UCSD-AML1 (cell line): Measurements from ENCODE around the gene BMP10.
A peak's percentile ranks its signal among the peaks of the same experiment; 100 is the strongest.
"Not testable (repeated sequence)": the region's sequence is repeated elsewhere in the genome, so short reads cannot be mapped to it uniquely, and the experiment has no call there.

Experiments
- DNase-seq: peaks from one replicate; lab custom pipeline; 2025; ENCODE audit not compliant: unreplicated experiment; lab: John Stamatoyannopoulos, UW

The BMP10 gene

DNA sequence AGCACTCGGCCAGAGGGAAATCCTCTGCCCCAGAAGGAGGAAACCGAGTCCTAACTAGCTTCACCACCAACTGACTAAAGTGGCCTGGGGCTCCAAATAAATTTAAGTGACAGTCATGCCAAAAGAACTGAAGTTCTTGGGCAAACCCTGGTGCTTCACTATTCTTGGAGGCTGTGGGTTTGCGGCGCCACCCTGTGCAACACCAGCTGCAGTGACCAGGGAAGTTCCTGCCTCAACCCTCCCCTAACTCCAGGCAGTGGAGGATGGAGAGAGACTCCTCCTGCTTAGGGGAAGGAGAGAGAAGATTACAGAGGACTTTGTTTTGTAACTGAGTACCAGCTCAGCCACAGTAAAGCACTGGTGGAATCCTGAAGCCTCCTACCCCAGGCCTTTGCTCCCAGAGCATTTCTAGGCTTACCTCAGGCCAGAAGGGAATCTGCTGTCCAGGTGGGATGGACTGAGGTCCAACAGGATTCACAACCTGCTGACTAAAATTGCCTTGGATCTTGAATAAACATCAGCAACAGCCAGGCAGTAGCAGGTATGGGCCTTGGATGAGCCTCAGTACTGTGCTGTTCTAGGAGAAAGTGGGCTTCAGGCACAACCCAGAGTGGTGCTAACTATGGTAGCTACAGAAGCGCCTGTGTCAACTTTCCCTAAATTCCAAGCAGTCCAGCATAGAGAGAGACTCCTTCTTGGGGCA, 29.4 kb upstream of the BMP10 start:
- DNase-seq: peak; percentile 20

DNA sequence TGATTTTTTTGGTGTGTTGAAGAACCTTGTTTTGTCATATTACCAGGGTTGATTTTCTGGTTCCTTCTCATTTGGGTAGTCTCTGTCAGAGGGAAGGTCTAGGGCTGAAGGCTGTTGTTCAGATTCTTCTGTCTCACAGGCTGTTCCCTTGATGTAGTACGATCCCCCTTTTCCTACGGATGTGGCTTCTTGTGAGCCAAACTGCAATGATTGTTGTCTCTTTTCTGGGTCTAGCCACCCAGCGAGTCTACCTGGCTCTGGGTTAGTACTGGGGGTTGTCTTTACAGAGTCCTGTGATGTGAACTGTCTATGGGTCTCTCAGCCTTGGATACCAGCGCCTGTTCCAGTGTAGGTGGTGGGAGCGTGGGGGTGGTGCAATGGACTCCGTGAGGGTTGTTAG, 24.8 kb upstream of the BMP10 start:
- not testable (repeated sequence) for DNase-seq

DNA sequence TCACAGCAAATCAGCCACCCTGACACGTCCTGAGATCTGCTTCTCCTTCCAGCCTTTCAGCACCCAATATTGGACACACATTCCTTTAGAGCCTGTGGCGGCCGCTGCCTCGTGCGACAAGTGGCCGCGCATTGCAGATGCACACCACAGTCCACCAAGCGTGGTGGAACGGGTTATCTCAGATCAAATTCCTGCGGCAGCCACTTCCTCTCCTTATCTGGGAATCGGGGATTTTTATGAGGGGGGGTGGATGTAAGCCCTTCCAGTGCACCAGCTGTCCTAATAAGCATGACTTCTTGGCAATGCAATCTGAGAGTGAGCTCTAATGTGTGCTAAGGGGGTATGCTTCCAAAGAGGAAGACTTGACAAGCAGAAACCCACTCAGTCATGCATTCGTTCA, 18.3 kb upstream of the BMP10 start:
- no peak for DNase-seq

DNA sequence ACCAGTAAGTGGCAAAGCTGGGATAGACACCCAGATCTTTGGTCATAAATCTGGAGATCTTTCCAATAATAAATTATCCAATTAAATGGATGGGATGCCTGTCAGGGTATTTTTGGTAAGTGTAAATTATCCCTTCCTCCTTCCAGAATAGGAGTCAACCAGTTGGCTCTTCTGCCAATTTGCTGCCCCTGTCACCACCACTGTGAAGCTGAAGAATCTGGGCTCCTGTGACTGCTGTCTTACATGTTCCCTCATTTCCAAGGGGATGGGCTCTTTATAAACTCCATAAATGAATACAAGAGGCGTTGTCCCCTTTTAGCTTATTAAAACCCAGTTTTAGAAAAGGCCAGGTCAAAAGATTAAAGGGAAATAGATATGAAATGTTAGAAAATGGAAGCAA, 17.8 kb upstream of the BMP10 start:
- DNase-seq: no peak

DNA sequence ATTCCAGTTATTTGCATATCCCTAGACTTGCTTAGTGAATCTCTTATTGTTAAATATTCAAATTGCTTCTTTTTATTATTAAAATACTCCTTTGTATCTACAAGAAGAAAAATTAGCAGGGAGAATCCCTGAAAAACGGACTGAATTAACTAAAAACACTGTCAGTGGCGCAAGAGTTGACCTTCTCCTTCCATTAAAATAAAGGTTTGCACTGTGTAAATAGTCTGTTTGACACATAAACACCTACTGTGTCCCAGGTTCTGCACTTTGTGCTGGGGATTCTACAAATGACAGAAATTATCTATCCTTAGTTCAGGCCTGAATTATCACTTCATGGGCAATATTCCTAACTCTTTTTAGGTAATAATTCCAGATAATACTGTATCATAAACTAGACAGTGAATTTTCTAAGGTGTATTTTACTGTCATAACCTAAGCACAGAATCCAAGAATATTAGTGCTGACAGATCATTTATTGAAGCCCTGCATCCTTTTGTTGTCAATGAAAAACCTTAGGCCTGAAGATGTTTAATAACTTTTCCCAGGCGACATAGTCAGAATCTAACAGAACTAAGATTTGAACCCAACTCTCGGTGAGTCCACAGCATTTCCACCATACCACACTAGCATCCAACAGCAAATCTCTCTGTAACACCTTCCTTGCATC, 17.0 kb upstream of the BMP10 start:
- no peak for DNase-seq

DNA sequence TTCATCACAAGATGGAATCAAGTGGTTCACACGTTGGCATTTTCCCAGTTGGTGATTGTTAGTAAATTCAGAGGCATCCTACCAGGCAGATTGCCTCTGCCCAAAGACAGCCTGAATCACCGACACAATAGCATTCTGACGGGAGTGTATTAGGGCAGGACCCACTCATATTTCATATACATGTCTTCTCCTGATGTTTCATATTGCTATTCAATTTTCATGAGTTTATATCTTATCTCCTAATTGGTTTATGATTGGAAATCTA, 14.5 kb upstream of the BMP10 start:
- no peak for DNase-seq

DNA sequence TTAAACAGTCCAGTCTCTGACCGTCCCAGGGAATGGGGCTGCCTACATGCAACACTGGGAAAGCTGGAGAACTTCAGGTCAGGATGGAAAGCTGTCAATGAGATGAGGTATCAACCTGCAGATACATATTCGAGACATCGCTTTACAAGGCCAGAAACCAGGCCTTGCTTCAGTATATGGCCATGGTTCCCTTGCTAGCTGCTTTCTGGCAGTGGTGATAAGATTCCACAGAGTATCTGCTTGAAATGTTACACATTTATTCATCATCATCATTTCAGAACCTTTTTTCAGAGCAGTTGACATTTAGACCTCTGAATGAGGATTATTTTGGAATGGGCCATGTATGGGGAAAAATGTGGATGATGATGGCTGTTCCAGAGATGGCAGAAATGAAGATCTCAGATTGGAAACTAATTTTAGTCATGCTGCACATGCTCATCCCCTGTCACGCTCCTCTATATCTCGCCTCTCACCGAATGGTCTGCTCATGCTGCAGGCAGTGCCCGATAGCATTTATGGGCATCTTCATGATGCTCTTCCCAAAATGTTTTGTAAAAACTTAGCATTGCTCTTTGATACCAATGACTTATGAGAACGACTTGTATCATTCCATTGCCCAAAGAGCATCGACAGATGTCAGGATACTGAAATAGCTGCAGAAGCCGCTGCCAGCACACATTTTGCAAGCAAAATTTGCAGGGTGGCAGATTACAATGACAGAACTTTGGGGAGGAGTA, 14.0 kb upstream of the BMP10 start:
- no peak for DNase-seq

DNA sequence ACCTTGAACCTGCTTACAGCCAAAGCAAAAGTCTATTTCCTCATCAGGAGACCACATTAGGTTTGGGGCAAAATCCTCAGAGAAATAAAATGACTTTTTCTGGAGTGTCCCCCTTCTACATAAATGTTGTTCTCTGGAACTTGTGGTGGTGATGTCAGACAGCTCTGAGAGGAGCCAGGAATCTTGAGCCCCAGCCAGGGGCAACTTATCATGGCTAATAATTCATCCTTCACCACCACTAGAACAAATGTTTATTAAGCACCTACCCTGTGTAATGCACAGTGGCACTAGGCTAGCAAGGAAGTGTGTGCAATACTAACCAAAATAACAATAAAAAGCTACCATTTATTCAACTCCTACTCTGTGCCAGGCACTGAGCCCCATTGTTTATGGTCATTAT, 9.0 kb upstream of the BMP10 start:
- DNase-seq: no peak

DNA sequence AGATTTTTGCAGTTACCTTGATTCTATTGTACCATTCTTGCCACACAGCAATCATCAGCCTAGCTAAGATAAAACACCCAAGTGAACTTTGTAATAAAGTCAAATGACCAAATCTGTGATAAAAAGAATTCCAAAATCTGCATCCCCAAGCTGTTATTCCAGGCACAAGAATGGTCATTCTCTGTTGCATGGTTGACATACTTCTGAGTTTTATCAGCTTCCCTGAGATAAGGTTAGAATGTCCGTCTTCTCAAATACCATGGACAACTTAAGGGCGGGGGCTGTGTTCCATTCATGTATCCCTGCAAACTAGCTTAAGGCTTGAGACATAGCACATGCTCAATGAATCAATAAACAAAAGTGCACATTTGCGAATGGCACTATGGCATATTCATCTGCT, 8.1 kb upstream of the BMP10 start:
- no peak for DNase-seq

DNA sequence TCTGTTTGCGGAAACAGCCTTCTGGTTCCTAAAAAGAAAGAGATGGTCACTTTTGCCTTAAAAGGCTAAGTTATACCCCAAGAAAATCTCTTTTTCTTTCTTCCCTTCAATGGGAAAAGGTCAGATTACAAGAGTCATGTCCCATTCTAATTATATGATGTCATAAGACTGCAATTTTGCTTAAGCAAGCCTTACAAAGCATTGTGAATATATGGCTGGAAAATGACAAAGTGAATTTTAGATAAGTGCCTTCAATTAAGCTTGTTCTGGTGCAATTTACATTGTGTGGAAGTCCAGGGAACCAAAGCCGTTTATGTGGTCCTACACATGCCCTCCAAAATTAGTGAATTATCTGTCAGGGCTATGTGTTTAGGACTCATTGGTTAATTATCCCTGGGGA, 7.6 kb upstream of the BMP10 start:
- no peak for DNase-seq

DNA sequence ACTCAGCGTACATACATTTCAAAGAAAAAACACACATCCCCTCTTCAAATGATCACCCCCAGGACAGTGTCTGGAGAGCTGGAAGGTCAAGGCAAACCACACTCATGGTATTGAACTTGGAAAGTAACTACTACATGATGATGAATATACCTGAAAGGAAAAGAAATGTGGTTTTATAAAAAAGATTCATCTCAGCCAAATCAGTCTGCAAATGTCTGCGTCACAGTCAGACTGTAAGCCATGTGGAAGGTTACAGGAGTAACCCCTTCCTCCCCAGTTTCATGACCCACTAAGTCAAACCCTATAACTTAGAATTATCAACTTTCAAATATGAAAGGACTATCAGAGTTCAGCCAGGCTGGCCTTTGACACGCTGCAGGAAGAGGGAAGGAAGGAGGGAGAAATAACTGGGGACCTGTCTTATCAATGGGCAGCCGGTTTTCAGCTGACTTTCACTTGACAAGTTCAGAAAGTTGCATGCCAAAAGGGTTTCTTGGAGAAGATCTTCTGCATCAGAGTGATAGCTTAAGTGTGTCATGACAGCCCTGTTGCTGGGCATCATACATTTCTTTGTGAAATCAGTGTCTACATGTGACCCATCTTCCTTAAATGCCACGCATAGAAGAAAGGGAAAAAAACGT, 7.0 kb upstream of the BMP10 start:
- DNase-seq: no peak

DNA sequence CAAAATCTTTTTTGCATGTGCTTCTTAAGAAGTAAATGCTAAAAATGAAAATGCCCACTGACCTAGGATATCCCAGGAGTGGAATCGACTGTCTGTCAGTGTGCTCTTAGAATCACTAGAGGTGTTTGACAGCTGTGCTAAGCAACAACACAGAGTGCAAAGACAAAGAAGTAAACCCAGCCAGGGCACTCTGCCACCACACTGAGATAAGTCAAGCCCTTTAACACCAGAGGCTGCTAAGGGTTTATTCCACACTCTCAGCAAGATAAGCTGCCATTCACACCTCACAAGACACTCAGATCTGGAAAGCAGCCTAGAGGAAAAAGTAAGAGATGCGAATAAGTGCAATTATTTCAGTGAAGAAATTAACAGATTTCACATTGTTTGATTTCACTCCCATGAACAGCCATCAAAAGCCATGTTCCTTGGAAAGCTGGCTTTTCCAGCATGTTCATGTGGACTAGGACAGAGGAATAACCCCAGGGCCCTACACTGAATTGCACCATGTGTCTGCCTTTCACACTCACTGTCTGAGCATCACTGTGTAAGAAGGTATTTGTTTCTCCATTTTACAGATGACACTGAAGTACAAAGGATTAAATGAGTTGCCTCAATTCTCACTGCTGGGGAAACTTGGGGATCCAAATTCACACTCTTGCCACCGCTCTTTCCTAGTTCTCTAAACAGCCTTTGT, 6.0 kb upstream of the BMP10 start:
- no peak for DNase-seq

DNA sequence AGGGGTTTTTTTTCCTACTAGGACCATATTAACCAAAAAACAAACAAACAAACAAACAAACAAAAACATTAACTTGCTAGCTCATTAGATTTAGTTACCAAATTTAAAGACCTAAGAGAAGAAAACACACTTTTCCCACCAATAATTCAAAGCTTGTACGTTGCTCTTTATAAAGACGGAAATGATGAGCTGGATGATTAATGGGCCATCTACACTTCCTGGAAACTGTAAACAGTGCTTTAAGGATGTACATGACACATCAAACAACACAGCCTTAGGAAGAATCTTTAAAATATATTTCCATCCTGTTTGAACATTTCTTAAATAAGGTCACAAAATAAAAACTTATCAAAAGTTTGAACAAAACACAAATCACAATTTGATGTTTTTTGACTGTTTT, 982 bp downstream of the BMP10 start:
- no peak for DNase-seq

DNA sequence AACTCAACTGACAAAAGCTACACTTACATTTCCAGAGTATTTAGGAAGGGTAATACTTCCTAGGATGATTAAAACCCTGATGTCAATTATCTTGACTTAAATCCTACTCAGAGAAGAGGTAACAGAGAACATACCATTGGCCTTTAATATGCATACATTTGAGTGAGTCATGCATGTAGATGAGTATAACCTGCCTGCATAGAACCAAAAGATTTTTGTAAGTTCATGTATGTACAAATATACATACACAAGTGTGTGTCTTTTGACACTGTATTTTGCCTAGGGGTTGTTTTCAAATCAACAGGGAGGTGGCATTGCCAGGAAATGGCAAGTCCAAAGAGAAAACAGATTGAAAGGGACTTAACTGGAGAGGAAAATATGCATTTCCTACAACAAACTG, 6.1 kb downstream of the BMP10 start:
- no peak for DNase-seq

DNA sequence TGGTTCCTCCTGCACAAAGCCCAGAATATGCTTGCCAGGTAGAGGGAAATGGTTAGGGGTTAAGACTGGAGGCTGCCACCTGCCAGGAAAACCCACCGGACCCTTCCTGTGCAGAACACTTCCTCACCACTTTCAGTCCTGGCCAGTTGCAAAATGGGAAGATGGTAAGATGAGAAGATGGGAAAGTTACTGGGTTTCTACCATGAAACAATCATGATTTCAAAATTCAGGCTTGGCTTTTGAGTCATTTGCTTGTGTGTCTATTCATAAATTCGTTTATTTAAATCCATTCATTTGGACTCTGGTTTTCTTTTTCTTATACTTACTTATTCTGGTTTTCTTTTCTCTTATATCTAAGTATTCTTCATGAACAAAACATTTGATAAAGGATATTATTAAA, 7.2 kb downstream of the BMP10 start:
- no peak for DNase-seq

DNA sequence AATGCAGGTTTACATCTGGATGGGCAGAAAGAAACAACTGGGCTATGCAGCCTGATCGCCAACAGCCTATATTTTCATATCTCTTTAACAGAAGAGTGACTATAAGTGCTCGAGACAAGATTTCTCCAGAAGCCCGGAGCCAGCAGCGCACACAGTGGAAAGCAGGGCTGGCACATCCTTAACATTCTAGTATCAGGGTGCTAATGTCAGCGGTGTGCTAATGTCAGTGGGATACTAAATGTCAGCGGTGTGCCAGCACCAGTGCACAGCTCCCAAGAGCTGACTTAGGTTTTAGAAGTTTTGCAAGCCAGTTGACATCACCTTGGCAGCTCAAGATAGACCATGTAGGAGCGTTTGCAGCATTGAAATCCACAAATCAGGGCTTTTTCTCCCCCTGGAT, 8.3 kb downstream of the BMP10 start:
- DNase-seq: no peak

DNA sequence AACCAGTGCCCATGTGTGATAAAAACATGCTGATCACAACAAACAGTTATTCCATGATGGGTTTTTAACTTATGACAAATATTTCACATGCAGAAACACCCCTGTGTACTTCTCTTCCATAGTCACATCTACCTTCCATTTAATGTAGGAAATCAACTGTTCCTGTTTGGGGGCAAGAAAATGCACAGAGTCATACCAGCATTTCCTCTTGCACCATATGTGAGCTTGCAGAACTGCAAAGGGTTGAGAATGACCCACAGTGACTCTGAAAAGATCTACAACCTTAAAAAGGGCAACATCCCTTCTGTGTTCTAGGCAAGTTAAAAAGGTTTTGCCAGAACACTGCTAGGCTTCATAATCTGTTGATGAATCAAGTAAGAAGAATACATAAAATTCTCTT, 9.9 kb downstream of the BMP10 start:
- DNase-seq: no peak

DNA sequence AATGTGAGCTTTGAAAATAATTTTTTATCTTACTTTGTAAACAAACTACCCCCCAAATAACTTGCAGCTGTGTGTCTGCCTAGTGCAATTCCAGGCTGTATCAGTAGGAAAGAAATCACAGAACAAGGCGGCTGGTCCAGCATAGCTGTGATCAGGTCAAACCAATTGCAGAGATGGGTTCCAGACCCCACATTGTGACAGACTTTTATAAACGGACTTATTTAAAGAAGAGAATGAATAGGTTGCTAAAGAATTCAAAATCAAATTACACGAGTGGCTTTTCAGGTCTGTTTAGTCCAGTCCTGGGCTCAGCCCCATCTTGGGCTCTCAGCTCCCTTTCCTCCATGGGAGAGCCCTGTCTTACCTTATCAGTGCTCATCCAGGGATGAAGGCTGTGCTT, 11.1 kb downstream of the BMP10 start:
- no peak for DNase-seq

DNA sequence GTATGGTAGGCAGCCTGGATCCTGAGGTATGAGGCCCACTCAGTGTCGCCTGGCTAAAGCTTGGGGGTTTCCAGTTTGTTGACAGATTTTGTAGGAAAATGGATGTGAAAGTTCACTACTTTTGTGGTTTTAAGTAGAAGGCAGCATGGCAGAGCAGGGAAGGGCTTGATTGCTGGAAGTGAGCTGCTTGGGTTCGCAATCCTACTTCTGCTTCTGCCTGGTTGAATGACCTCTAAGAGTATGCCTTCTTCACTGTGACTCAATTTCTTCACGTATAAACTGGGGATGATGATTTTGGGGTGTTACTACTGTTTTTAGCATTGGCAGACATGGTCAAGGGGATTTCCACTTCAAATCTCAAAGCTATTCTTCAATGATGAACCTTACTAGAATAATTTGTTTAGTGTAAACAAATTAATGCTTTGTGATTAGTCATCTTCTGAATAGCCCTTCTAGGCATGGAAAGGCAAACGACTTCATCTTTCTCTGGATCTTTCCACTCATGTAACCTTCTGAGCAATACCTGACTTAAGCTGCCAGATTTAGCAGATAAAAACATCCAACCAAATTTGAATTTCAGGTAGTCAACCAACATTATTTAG, 13.2 kb downstream of the BMP10 start:
- no peak for DNase-seq

DNA sequence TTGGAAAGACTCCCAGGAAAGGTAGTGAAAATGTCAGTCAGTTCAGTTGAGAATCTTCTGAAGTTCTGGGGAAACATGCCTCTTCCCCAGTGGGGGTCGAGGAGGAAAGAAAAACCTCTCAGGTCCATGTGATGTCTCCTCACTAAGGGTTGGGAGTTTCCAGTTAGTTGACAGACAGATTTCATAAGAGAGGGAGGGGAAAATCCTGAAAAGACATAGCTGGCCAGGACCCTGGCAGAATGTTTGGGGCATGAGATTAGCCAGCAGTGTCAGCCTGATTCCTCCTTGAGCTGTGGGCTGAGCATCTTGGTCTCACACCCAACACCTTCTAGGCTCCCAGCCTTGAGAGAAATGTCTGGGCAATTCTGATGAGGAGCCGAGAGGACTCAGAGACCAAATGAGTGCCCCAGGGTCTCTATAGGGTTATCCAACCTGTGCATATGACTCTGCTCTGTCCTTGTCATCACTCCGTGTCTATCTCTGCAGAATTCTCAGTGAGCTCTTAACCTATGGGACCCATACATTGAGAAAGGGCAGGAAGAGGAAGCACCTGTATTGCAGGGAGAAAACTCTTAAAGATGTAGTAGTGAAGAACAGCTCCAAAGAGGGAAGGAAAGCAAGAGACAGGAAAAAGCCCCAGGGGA, 13.9 kb downstream of the BMP10 start:
- no peak for DNase-seq

DNA sequence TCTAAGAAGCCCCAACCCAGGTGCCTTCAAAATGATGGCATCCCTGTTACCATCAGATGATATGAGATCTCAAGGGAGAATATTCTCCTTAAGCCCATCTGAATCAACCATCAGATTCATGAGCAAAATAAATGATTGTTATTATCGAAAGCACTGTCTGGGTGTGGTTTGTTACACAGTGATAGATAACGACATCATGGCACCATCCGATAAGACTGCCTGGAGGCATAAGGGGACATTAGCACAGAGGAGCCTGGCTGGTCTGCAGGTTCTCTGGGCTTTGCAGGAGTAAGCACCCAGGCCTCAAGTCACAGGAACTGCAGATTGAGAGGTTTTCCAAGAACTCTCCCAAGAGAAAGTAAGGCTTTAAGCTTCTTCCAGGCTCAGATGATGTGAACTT, 15.6 kb downstream of the BMP10 start:
- no peak for DNase-seq
